HG03378 (cell line): Measurements from ENCODE around the gene PSMD6.

ENCODE experiments used
- ATAC-seq: cut with Tn5 transposase; IDR thresholded peaks from one replicate; pipeline ENCODE4 v1.9.1; 2021; ENCODE audit warnings: mild to moderate bottlenecking, moderate library complexity; ENCODE audit not compliant: unreplicated experiment

The PSMD6 gene

GRCh38 chr3:64046996-64047594 is 23.8 kb upstream of the PSMD6 start:
- ATAC-seq, result no peak

- ATAC-seq, result no peak
Measured at GRCh38 chr3:64046592-64046991, 23.3 kb upstream of the PSMD6 start.

GRCh38 chr3:64042952-64043351 is 19.7 kb upstream of the PSMD6 start:
- no peak for ATAC-seq

- no peak for ATAC-seq
Measured at GRCh38 chr3:64039981-64040733, 16.9 kb upstream of the PSMD6 start.

GRCh38 chr3:64039332-64039731 is 16.0 kb upstream of the PSMD6 start:
- ATAC-seq, result no peak

- no peak for ATAC-seq
Measured at GRCh38 chr3:64038253-64038767, 15.0 kb upstream of the PSMD6 start.

- no peak for ATAC-seq
Measured at GRCh38 chr3:64037084-64037483, 13.8 kb upstream of the PSMD6 start.

- ATAC-seq, result no peak
Measured at GRCh38 chr3:64033069-64033468, 9.8 kb upstream of the PSMD6 start.

GRCh38 chr3:64031540-64032508 is 8.5 kb upstream of the PSMD6 start:
- no peak for ATAC-seq

- peak; percentile 93 for ATAC-seq
Measured at GRCh38 chr3:64030741-64031140, 7.4 kb upstream of the PSMD6 start.

GRCh38 chr3:64029287-64029686 is 6.0 kb upstream of the PSMD6 start:
- ATAC-seq, result no peak

- ATAC-seq, result no peak
Measured at GRCh38 chr3:64028754-64029153, 5.5 kb upstream of the PSMD6 start.

GRCh38 chr3:64027658-64028057 is 4.4 kb upstream of the PSMD6 start:
- ATAC-seq, result no peak

GRCh38 chr3:64026346-64026745 is 3.1 kb upstream of the PSMD6 start:
- ATAC-seq, result no peak

GRCh38 chr3:64023861-64024223 is 548 bp upstream of the PSMD6 start:
- ATAC-seq, result no peak

- no peak for ATAC-seq
Measured at GRCh38 chr3:64022451-64023186, 675 bp downstream of the PSMD6 start.

GRCh38 chr3:64021922-64022321 is 1.4 kb downstream of the PSMD6 start:
- no peak for ATAC-seq

GRCh38 chr3:64019879-64020278 is 3.4 kb downstream of the PSMD6 start:
- no peak for ATAC-seq

- no peak for ATAC-seq
Measured at GRCh38 chr3:64019271-64019670, 4.0 kb downstream of the PSMD6 start.

- ATAC-seq, result no peak
Measured at GRCh38 chr3:64016941-64017620, 6.2 kb downstream of the PSMD6 start.
